ENCODE data around the gene C7.

DNA sequence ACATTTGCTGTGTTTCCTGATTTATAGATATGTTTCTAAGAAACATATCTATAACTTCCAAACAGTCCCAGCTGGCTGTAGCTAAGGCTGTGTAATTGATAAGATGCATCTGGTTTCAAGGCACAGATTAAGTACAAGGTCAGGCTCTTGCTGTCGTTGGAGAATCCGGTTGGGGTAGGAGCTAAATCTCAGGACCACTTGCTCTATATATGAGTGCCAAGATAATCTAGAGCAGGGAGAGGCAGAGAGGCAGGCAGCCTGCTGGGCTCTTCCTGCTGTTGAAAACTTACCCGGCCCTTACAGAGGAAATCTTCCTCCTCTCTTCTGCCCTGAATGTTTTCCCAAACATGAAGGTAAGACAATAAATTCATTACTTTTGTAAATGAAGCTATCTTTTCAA lies at the start of gene C7:
- TF ChIP-seq, protein P1, sequence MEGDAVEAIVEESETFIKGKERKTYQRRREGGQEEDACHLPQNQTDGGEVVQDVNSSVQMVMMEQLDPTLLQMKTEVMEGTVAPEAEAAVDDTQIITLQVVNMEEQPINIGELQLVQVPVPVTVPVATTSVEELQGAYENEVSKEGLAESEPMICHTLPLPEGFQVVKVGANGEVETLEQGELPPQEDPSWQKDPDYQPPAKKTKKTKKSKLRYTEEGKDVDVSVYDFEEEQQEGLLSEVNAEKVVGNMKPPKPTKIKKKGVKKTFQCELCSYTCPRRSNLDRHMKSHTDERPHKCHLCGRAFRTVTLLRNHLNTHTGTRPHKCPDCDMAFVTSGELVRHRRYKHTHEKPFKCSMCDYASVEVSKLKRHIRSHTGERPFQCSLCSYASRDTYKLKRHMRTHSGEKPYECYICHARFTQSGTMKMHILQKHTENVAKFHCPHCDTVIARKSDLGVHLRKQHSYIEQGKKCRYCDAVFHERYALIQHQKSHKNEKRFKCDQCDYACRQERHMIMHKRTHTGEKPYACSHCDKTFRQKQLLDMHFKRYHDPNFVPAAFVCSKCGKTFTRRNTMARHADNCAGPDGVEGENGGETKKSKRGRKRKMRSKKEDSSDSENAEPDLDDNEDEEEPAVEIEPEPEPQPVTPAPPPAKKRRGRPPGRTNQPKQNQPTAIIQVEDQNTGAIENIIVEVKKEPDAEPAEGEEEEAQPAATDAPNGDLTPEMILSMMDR (IDR thresholded peaks at IDR 0.05; ENCODE audit: low read depth, low read length) = no peak
- TF ChIP-seq POLR2A (IDR thresholded peaks at IDR 0.05; ENCODE audit: extremely low read depth, insufficient read length) (no peak), MYC (IDR thresholded peaks at IDR 0.05; ENCODE audit: low read depth, low read length) (no peak)
- TF ChIP-seq, protein P2, sequence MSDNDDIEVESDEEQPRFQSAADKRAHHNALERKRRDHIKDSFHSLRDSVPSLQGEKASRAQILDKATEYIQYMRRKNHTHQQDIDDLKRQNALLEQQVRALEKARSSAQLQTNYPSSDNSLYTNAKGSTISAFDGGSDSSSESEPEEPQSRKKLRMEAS (IDR thresholded peaks at IDR 0.05; ENCODE audit: low read depth, low read length) = no peak

Data from NB4 (cell line).